ENCODE results near the gene TMUB1.

DNA sequence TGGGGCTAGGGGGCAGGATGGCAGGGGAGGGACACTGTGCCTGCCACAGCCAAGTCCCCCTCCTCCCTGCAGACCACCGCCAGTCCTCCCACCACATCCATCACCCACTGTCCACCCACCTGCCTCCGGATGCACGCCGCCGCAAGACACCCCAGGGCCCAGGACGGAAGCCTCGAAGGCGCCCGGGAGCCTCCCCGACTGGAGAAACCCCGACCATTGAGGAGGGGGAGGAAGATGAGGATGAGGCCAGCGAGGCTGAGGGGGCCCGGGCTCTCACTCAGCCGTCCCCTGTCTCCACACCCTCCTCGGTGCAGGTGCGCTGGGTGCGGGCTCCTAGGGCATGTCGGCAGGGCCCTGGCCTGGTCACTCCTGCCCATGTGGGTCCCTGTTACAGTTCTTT, 18.8 kb downstream of the TMUB1 start:
- TF ChIP-seq, protein P1, sequence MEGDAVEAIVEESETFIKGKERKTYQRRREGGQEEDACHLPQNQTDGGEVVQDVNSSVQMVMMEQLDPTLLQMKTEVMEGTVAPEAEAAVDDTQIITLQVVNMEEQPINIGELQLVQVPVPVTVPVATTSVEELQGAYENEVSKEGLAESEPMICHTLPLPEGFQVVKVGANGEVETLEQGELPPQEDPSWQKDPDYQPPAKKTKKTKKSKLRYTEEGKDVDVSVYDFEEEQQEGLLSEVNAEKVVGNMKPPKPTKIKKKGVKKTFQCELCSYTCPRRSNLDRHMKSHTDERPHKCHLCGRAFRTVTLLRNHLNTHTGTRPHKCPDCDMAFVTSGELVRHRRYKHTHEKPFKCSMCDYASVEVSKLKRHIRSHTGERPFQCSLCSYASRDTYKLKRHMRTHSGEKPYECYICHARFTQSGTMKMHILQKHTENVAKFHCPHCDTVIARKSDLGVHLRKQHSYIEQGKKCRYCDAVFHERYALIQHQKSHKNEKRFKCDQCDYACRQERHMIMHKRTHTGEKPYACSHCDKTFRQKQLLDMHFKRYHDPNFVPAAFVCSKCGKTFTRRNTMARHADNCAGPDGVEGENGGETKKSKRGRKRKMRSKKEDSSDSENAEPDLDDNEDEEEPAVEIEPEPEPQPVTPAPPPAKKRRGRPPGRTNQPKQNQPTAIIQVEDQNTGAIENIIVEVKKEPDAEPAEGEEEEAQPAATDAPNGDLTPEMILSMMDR (IDR thresholded peaks at IDR 0.05; ENCODE audit: borderline replicate concordance, extremely low read depth, low read length, poor library complexity, severe bottlenecking): no peak
- no peak for TF ChIP-seq EZH2 (IDR thresholded peaks at IDR 0.05; ENCODE audit: borderline replicate concordance, low read depth, low read length, severe bottlenecking)

Measured in DND-41 (cell line).